ENCODE results near the gene MADCAM1. TPM values are rescaled to one million over a fixed set of nuclear protein-coding genes. Genes with fewer than 3 reads are reported as not detected.

Gene MADCAM1
- total RNA-seq, 1 donor from 2014 or later: 0.40 TPM

DNA sequence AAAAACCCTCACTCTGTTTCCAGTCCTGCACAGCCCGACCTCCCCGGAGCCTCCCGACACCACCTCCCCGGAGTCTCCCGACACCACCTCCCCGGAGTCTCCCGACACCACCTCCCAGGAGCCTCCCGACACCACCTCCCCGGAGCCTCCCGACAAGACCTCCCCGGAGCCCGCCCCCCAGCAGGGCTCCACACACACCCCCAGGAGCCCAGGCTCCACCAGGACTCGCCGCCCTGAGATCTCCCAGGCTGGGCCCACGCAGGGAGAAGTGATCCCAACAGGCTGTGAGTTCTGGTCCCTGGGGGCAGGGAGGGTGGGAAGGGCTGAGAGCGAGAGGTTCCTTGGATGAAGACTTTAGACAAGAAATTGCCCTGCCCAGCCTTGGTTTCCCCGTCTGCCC is 5.4 kb downstream of the MADCAM1 start:
- no peak overlapping the region for H3K4me3 Mint-ChIP-seq
- ATAC-seq (ENCODE audit: low read depth) (no peak), DNase-seq (no peak)
- TF ChIP-seq, protein P1, sequence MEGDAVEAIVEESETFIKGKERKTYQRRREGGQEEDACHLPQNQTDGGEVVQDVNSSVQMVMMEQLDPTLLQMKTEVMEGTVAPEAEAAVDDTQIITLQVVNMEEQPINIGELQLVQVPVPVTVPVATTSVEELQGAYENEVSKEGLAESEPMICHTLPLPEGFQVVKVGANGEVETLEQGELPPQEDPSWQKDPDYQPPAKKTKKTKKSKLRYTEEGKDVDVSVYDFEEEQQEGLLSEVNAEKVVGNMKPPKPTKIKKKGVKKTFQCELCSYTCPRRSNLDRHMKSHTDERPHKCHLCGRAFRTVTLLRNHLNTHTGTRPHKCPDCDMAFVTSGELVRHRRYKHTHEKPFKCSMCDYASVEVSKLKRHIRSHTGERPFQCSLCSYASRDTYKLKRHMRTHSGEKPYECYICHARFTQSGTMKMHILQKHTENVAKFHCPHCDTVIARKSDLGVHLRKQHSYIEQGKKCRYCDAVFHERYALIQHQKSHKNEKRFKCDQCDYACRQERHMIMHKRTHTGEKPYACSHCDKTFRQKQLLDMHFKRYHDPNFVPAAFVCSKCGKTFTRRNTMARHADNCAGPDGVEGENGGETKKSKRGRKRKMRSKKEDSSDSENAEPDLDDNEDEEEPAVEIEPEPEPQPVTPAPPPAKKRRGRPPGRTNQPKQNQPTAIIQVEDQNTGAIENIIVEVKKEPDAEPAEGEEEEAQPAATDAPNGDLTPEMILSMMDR (IDR thresholded peaks at IDR 0.05): no peak
- intact Hi-C loops (cut with micrococcal nuclease): loop anchor here (10.0 kb wide), 2 partner anchors 157 to 207 kb away; partner anchors contain the start of genes MIER2 and PLPP2
- peaks cover 21% of the 10 kb centered on the region for H3K4me1 Mint-ChIP-seq
- H3K36me3 Mint-ChIP-seq (ENCODE audit: low read depth): no peaks in the 10 kb centered on the region
- H3K27me3 Mint-ChIP-seq: peaks cover 12% of the 10 kb centered on the region
- ChIA-PET POLR2A (no interaction called here), CTCF (no interaction called here)
- H3K9me3 Mint-ChIP-seq: no peaks in the 10 kb centered on the region
- H3K27ac Mint-ChIP-seq: no peak overlapping the region

DNA sequence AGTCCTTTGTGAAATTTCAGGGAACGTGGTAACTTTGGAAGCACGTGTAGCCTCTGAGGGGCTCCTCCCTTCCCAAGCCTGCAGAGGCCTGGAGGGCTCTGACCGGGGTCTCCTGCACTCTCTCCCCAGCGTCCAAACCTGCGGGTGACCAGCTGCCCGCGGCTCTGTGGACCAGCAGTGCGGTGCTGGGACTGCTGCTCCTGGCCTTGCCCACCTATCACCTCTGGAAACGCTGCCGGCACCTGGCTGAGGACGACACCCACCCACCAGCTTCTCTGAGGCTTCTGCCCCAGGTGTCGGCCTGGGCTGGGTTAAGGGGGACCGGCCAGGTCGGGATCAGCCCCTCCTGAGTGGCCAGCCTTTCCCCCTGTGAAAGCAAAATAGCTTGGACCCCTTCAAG is 8.3 kb downstream of the MADCAM1 start:
- Mint-ChIP-seq H3K9me3 (no peaks in the 10 kb centered on the region), H3K36me3 (ENCODE audit: low read depth) (peaks cover 5% of the 10 kb centered on the region), H3K27ac (no peak overlapping the region), H3K4me1 (peaks cover 31% of the 10 kb centered on the region), H3K27me3 (peaks cover under 1% of the 10 kb centered on the region), H3K4me3 (no peak overlapping the region)
- no peak for ATAC-seq (ENCODE audit: low read depth)
- TF ChIP-seq, protein P1 (IDR thresholded peaks at IDR 0.05): no peak
- ChIA-PET POLR2A (no interaction called here), CTCF (interaction anchor here (1.0 kb wide), 1 partner anchor 9 kb away, joined by 3 read pairs; no protein-coding TSS in a partner anchor)
- intact Hi-C loops (cut with micrococcal nuclease): loop anchor here (10.0 kb wide), 2 partner anchors 160 to 210 kb away; partner anchors contain the start of genes MIER2 and PLPP2
- no peak for DNase-seq

DNA sequence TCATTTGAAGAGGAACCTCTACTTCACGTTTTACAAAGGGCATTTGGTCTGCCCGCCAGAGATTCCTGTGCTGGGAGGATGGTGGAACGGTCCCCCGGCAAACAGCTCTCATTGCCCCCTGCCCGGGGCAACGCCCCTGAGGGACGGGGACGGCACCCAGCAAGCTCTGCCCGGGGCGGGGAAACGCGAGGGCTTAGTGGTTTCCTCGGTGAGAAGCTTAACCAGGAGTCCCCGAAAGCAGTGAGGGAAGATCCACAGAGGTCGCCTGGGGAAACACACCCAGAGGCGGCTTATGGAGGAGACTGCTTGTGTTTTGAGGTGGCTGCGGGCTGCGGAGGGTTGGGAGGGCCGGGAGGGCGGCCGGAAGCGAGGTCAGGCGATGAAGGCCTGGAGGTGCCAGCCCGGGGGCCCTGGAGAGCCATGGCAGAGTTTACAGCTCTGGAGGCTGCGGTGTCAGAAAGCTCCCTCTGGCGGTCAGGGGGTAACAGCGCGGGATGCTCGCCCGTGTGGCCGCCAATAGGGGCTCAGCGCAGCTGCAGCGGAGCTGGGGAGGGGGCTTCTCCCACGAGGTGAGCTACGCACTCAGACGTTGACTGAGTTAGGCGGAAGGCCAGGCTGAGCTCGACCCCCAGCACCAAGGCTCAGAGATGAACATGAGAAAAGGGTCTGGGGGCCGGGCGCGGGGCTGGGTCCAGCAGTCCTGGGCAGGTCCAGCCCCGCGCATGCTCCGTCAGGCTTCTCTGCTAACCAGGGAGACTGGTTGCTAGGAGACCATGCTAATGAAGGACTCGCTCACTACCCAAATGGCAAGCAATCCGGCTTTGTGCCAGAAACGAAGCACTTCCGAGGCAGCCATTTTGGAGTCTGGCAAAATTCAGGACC is 10.4 kb downstream of the MADCAM1 start:
- TF ChIP-seq, protein P1 (IDR thresholded peaks at IDR 0.05): peak; percentile 70
- Mint-ChIP-seq H3K9me3 (no peaks in the 10 kb centered on the region), H3K27me3 (no peaks in the 10 kb centered on the region), H3K27ac (peak overlapping the region; percentile 100), H3K36me3 (ENCODE audit: low read depth) (peaks cover 6% of the 10 kb centered on the region), H3K4me1 (peaks cover 44% of the 10 kb centered on the region), H3K4me3 (peak overlapping the region; percentile 95)
- POLR2A ChIA-PET: interaction anchor here (0.8 to 1.7 kb wide), 8 partner anchors 8 to 745 kb away, joined by 3 to 47 read pairs (median 6); partner anchors contain the start of genes BSG, MADCAM1, POLRMT and RNF126
- DNase-seq (peak; percentile 91), ATAC-seq (ENCODE audit: low read depth) (peak; percentile 70)
- intact Hi-C loops (cut with micrococcal nuclease): loop anchor here (1.0 to 10.0 kb wide), 5 partner anchors 17 to 212 kb away; partner anchors contain the start of genes BSG, CDC34, MIER2 and PLPP2
- CTCF ChIA-PET: interaction anchor here (0.5 to 1.8 kb wide), 7 partner anchors 18 to 211 kb away, joined by 3 to 16 read pairs (median 4); partner anchors contain the start of genes BSG, CDC34 and MIER2

DNA sequence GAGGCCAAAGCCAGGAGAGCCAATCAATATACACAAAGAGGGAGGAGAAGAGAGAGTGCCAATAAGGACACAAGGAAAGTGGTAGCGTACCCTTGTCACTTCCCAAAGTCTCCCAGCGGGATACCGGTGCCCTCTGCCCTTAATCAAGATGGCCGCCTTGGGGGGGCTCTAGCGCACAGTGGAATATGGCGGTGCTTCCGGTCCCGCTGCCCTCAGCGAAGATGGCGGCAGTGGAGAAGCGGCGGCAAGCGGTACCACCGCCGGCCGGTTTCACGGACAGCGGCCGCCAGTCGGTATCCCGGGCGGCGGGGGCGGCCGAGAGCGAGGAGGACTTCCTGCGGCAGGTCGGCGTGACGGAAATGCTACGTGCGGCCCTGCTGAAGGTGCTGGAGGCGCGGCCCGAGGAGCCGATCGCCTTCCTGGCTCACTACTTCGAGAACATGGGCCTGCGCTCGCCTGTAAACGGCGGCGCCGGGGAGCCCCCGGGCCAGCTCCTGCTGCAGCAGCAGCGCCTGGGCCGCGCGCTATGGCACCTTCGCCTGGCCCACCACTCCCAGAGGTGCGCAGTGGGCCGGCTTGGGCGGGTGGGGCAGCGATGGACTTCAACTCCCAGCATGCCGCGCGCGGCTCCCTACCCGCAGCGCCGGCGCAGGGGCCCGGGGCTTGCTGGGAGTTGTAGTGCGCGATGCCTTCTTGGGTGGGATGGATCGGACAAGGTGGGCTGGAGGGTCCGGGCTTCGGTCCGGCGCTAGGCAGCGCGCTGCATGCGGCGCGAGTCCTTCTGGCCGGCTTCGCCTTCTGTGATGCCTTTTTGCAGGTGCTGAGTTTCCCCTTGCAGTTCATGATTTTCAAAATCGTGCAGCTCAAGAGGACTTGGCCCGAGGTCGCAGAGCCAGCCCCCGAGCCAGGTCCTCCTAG is 11.3 kb downstream of the MADCAM1 start, which contains the start of gene TPGS1:
Gene TPGS1 (plus strand): TSS at position 212 of the 918 bp plus-strand sequence. CDS start 10 bp downstream, at position 222.
- intact Hi-C loops (cut with micrococcal nuclease): loop anchor here (1.0 to 10.0 kb wide), 5 partner anchors 18 to 213 kb away; partner anchors contain the start of genes BSG, CDC34, MIER2 and PLPP2
- Mint-ChIP-seq H3K27ac (peak within 1 kb of the TSS; percentile 100), H3K4me3 (peak within 1 kb of the TSS; percentile 95), H3K36me3 (ENCODE audit: low read depth) (peaks cover 6% of the 10 kb centered on the region), H3K9me3 (no peaks in the 10 kb centered on the region), H3K4me1 (peaks cover 47% of the 10 kb centered on the region), H3K27me3 (no peaks in the 10 kb centered on the region)
- POLR2A ChIA-PET: interaction anchor here (0.8 to 1.7 kb wide), 7 partner anchors 9 to 744 kb away, joined by 3 to 47 read pairs (median 5); partner anchors contain the start of genes BSG and MADCAM1
- CTCF ChIA-PET: interaction anchor here (0.5 to 1.8 kb wide), 5 partner anchors 19 to 212 kb away, joined by 3 to 16 read pairs (median 5); partner anchors contain the start of gene CDC34
- peak; percentile 62 for ATAC-seq (ENCODE audit: low read depth)
- TF ChIP-seq, protein P1 (IDR thresholded peaks at IDR 0.05): no peak
- DNase-seq: peak; percentile 83
